A673 (cell line): ENCODE results near the gene SLCO1B1.

Source experiments
- CTCF ChIP-seq: fragments of 300-800, 200-600 bp; sonication (generic); conservative IDR thresholded peaks from 2 replicates; pipeline ENCODE4 v1.5.1; 2017; ENCODE audit warnings: low read depth, mild to moderate bottlenecking, antibody characterized with exemption, low read length, moderate library complexity, mixed read lengths
- EZH2 ChIP-seq: fragments of 200-600 bp; sonication (generic); IDR thresholded peaks from 2 replicates; pipeline ENCODE4 v1.6.1; 2017; ENCODE audit warnings: borderline replicate concordance, low read depth, mild to moderate bottlenecking, mixed read lengths, antibody characterized with exemption, low read length; ENCODE audit not compliant: poor library complexity, severe bottlenecking

GRCh38 chr12:21183721-21184275 lies 52.8 kb downstream of the SLCO1B1 start:
- TF ChIP-seq CTCF (no peak), EZH2 (no peak)
